Measurements from ENCODE around the gene EXOC3L4.
A peak's percentile ranks its signal among the peaks of the same experiment; 100 is the strongest.

Gene EXOC3L4

GRCh38 chr14:103070971-103071542, 23.5 kb upstream of the EXOC3L4 start:
- DNase-seq (ENCODE audit: low read depth in 2 of 2) = no peak

- no peak for DNase-seq (ENCODE audit: low read depth in 2 of 2)
Observed at GRCh38 chr14:103071544-103072251, 22.8 kb upstream of the EXOC3L4 start.

GRCh38 chr14:103072595-103073366, 21.7 kb upstream of the EXOC3L4 start:
- no peak for DNase-seq (ENCODE audit: low read depth in 2 of 2)

- DNase-seq (ENCODE audit: low read depth in 2 of 2) = no peak
Observed at GRCh38 chr14:103073367-103073875, 21.1 kb upstream of the EXOC3L4 start.

GRCh38 chr14:103073876-103074728, 20.4 kb upstream of the EXOC3L4 start:
- no peak for DNase-seq (ENCODE audit: low read depth in 2 of 2)

- DNase-seq (ENCODE audit: low read depth in 2 of 2) = no peak
Observed at GRCh38 chr14:103074729-103075367, 19.7 kb upstream of the EXOC3L4 start.

GRCh38 chr14:103078420-103078749, 16.1 kb upstream of the EXOC3L4 start:
- peak; percentile 60 to 67 for DNase-seq (ENCODE audit: low read depth in 2 of 2)

GRCh38 chr14:103078860-103079587, 15.5 kb upstream of the EXOC3L4 start:
- no peak for DNase-seq (ENCODE audit: low read depth in 2 of 2)

GRCh38 chr14:103081951-103082350, 12.6 kb upstream of the EXOC3L4 start:
- DNase-seq (ENCODE audit: low read depth in 2 of 2) = no peak

- no peak for DNase-seq (ENCODE audit: low read depth in 2 of 2)
Observed at GRCh38 chr14:103084021-103084919, 10.3 kb upstream of the EXOC3L4 start, which contains the start of gene LBHD2. LBHD2 (plus strand) TSS chr14:103084210; CDS start chr14:103086013, 1,803 bp downstream.

GRCh38 chr14:103085106-103086091, 9.1 kb upstream of the EXOC3L4 start:
- DNase-seq (ENCODE audit: low read depth in 2 of 2) = no peak

- no peak for DNase-seq (ENCODE audit: low read depth in 2 of 2)
Observed at GRCh38 chr14:103086771-103087342, 7.7 kb upstream of the EXOC3L4 start.

GRCh38 chr14:103087343-103087835, 7.1 kb upstream of the EXOC3L4 start:
- DNase-seq (ENCODE audit: low read depth in 2 of 2) = no peak

GRCh38 chr14:103088921-103089320, 5.6 kb upstream of the EXOC3L4 start:
- DNase-seq (ENCODE audit: low read depth in 2 of 2) = no peak

- DNase-seq (ENCODE audit: low read depth in 2 of 2) = no peak
Observed at GRCh38 chr14:103089386-103090335, 4.9 kb upstream of the EXOC3L4 start.

GRCh38 chr14:103090481-103091020, 4.0 kb upstream of the EXOC3L4 start:
- DNase-seq (ENCODE audit: low read depth in 2 of 2) = no peak

Measured in stimulated activated CD4-positive, alpha-beta T cell treated with anti-CD3 and anti-CD28 coated beads, Interleukin-4, amount 100 ng/mL, for 48 hours (primary cell).